ENCODE measurements around the gene BLM. TPM values are rescaled to one million over a fixed set of nuclear protein-coding genes. Genes with fewer than 3 reads are reported as not detected.

Gene BLM
- total RNA-seq, 1 donor from 2014 or later, result 0.67 TPM

GRCh38 chr15:90787881-90788280 lies 70.7 kb downstream of the BLM start:
- no peak for DNase-seq (ENCODE audit: low read depth)

- no peak for DNase-seq (ENCODE audit: low read depth)
Measured at GRCh38 chr15:90789462-90789861, 72.3 kb downstream of the BLM start.

GRCh38 chr15:90790057-90790456 lies 72.9 kb downstream of the BLM start:
- DNase-seq (ENCODE audit: low read depth), result no peak

GRCh38 chr15:90790561-90790960 lies 73.4 kb downstream of the BLM start:
- DNase-seq (ENCODE audit: low read depth), result no peak

GRCh38 chr15:90794538-90794937 lies 77.4 kb downstream of the BLM start:
- DNase-seq (ENCODE audit: low read depth), result no peak

- DNase-seq (ENCODE audit: low read depth), result no peak
Measured at GRCh38 chr15:90799639-90800170, 82.6 kb downstream of the BLM start.

- DNase-seq (ENCODE audit: low read depth), result no peak
Measured at GRCh38 chr15:90801803-90802202, 84.7 kb downstream of the BLM start.

GRCh38 chr15:90807074-90807785 lies 90.1 kb downstream of the BLM start:
- no peak for DNase-seq (ENCODE audit: low read depth)

- DNase-seq (ENCODE audit: low read depth), result peak; percentile 77
Measured at GRCh38 chr15:90807786-90808086, 90.6 kb downstream of the BLM start.

GRCh38 chr15:90808517-90809235 lies 91.5 kb downstream of the BLM start:
- DNase-seq (ENCODE audit: low read depth), result no peak

GRCh38 chr15:90809536-90809935 lies 92.4 kb downstream of the BLM start:
- no peak for DNase-seq (ENCODE audit: low read depth)

GRCh38 chr15:90810354-90810753 lies 93.2 kb downstream of the BLM start:
- no peak for DNase-seq (ENCODE audit: low read depth)

GRCh38 chr15:90812171-90812957 lies 95.2 kb downstream of the BLM start:
- DNase-seq (ENCODE audit: low read depth), result no peak

GRCh38 chr15:90812958-90813265 lies 95.8 kb downstream of the BLM start:
- no peak for DNase-seq (ENCODE audit: low read depth)

GRCh38 chr15:90813796-90814190 lies 96.6 kb downstream of the BLM start:
- DNase-seq (ENCODE audit: low read depth), result no peak

GRCh38 chr15:90814191-90814821 lies 97.2 kb downstream of the BLM start:
- no peak for DNase-seq (ENCODE audit: low read depth)

- DNase-seq (ENCODE audit: low read depth), result no peak
Measured at GRCh38 chr15:90816401-90817116, 99.4 kb downstream of the BLM start.

GRCh38 chr15:90817117-90818057 lies 100.2 kb downstream of the BLM start:
- no peak for DNase-seq (ENCODE audit: low read depth)

- DNase-seq (ENCODE audit: low read depth), result peak; percentile 84
Measured at GRCh38 chr15:90818251-90819210, 101.4 kb downstream of the BLM start.
